Upper lobe of left lung (tissue), 6 donors: ENCODE results near the gene GAL. TPM values are rescaled to one million over a fixed set of nuclear protein-coding genes. Genes with fewer than 3 reads are reported as not detected.

Experiments
- ATAC-seq, 2 donors: fragments of 200-7000 bp; cut with Tn5 transposase; one replicate each; pipeline ENCODE4 v1.9.1; 2022; ENCODE audit warnings: mild to moderate bottlenecking in 2 of 2, moderate library complexity in 2 of 2; ENCODE audit not compliant: low FRiP score in 2 of 2
- DNase-seq, 2 donors: peaks; one replicate each; pipeline ENCODE4 v3.0.0-alpha.2; 2019 to 2020
- H3K27ac ChIP-seq, 4 donors: fragments of 200-600 bp; sonication (generic); one replicate each; pipeline ENCODE4 v1.5.1; 2016 to 2019
- H3K27me3 ChIP-seq, 4 donors: fragments of 200-600 bp; sonication (generic); one replicate each; pipeline ENCODE4 v1.5.1; 2017 to 2019
- H3K36me3 ChIP-seq, 4 donors: fragments of 200-600 bp; sonication (generic); one replicate each; pipeline ENCODE4 v1.5.1; 2016 to 2019
- H3K4me1 ChIP-seq, 4 donors: fragments of 200-600 bp; sonication (generic); one replicate each; pipeline ENCODE4 v1.5.1; 2018 to 2019
- H3K4me3 ChIP-seq, 4 donors: fragments of 200-600 bp; sonication (generic); one replicate each; pipeline ENCODE4 v1.5.1; 2017 to 2019; ENCODE audit warnings: mild to moderate bottlenecking in 2 of 4, moderate library complexity in 1 of 4
- H3K9me3 ChIP-seq, 4 donors: fragments of 200-600 bp; sonication (generic); one replicate each; pipeline ENCODE4 v1.5.1; 2018 to 2019
- EP300 ChIP-seq, 4 donors: sonication (generic); formaldehyde crosslinking; IDR thresholded peaks; one replicate each; pipeline ENCODE4 v1.5.1; 2017; ENCODE audit warnings: antibody characterized with exemption in 4 of 4, control low read depth in 2 of 4
- POLR2A ChIP-seq, 4 donors: fragments of 450-650 bp; IDR thresholded peaks; one replicate each; pipeline ENCODE4 v1.5.1; 2016 to 2017; ENCODE audit warnings: antibody characterized with exemption in 4 of 4, mild to moderate bottlenecking in 2 of 4
- POLR2AphosphoS5 ChIP-seq, 2 donors: sonication (generic); formaldehyde crosslinking; IDR thresholded peaks; one replicate each; pipeline ENCODE4 v1.5.1; 2017; ENCODE audit warnings: antibody characterized with exemption in 2 of 2
- WGBS, 2 donors: methylation state at CpG; one replicate each; pipeline ENCODE4 v1.1.5; 2017 to 2018; 5-methylcytosine and 5-hydroxymethylcytosine counted together
- total RNA-seq, 6 donors: library from RNA; depleted of rRNA in 4 of 6; stranded (reverse); fragments of >200 nt in 4 of 6; gene quantifications; one replicate each; pipeline versions ENCODE4 v1.1.0 to v1.2.1, GENCODE V29; 2016 to 2021
- TF ChIP-seq, protein P1 (sequence below), 6 experiments: fragments of 450-650 bp in 4 of 6; fragments of 200-600 bp in 2 of 6; sonication (generic) in 2 of 6; IDR thresholded peaks; one replicate each; pipeline ENCODE4 v1.5.1; 2016 to 2019; ENCODE audit warnings: antibody characterized with exemption in 6 of 6
- donor health status: DM: no; HTN: no; CAD: no; lungs with moderate emphysema.
- donor health status: DM: no; HTN: yes; CAD: no; lungs with severe emphysema.

GAL gene
- total RNA-seq, 6 donors from 2014 or later, result 0.54 TPM; not detected in 4

DNA sequence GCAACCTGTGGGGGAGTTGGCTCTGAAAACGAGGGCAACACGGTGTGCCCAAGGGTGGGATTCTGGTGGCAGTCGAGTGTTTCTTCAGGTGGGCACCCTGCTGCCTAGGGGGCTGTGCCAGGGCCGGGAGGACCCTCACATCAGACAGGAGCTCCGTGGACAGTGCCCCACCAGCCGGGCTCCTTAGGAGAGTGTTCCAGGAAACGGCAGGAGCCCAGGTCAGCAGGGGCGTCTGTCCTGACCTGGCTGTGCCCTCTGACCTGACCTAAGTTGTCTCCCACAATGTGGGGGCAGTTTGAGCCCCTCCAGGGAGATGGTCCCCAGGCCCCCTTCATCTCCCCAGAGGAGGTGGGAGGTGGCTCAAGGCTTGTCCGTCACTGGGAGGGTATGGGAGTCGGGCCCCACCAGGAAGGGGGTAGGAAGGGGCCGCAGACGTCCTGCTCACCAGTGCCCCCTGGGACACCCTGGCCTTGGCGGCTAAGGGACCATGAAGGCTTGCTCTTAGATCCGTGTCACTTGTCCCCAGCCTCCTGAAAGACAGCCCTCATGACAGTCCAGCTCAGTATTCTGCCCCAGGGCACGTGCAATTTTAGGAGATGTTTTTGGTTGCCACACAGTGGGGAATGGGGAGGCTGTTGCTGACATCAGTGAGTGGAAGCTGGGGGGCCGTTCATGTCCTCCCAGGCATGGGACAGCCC, 32.2 kb upstream of the GAL start:
- ATAC-seq, result no peak
- TF ChIP-seq EP300 (IDR thresholded peaks at IDR 0.05) (no peak), POLR2AphosphoS5 (IDR thresholded peaks at IDR 0.05) (no peak), POLR2A (IDR thresholded peaks at IDR 0.05) (no peak)
- TF ChIP-seq, protein P1, sequence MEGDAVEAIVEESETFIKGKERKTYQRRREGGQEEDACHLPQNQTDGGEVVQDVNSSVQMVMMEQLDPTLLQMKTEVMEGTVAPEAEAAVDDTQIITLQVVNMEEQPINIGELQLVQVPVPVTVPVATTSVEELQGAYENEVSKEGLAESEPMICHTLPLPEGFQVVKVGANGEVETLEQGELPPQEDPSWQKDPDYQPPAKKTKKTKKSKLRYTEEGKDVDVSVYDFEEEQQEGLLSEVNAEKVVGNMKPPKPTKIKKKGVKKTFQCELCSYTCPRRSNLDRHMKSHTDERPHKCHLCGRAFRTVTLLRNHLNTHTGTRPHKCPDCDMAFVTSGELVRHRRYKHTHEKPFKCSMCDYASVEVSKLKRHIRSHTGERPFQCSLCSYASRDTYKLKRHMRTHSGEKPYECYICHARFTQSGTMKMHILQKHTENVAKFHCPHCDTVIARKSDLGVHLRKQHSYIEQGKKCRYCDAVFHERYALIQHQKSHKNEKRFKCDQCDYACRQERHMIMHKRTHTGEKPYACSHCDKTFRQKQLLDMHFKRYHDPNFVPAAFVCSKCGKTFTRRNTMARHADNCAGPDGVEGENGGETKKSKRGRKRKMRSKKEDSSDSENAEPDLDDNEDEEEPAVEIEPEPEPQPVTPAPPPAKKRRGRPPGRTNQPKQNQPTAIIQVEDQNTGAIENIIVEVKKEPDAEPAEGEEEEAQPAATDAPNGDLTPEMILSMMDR (IDR thresholded peaks at IDR 0.05), result no peak
- Histone ChIP-seq H3K27ac (no peak overlapping the region), H3K4me1 (no peaks in the 10 kb centered on the region), H3K9me3 (peaks cover 0 to 6% (median 2%) of the 10 kb centered on the region in 4 donors), H3K4me3 (no peak overlapping the region), H3K36me3 (no peaks in the 10 kb centered on the region), H3K27me3 (no peaks in the 10 kb centered on the region)
- peak in 1 of 2 donors; percentile 44 for DNase-seq
- 74 to 78% methylated on average over 9 to 11 of the region's 16 CpGs for WGBS, 2 donors

DNA sequence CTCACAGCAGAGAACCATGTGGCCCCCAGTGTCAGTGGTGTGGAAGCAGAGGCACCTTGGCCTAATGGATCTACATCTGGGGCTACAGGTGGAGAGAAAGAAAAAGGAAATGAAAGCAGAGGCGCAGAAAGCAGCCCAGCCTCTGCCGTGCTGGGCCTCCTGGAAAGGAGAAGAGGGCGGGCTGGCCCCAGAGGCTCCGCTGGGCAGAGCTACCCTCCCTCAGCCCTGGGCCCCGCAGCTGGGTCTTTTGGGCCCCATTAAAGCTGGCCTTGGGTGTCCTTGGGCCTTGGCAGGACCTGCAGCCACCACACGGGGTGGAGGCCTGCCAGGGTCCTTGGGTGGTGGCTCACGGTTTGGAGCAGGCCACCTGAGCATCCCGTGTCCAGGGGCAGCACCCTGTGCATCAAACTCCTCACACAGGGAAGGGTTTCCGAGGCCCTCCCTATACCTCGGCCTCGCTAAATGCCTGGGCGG, 31.6 kb upstream of the GAL start:
- no peaks in the 10 kb centered on the region for H3K4me1 ChIP-seq
- no peaks in the 10 kb centered on the region for H3K27me3 ChIP-seq
- H3K4me3 ChIP-seq, result no peak overlapping the region
- ATAC-seq, result no peak
- WGBS, 2 donors, result 75 to 90% methylated on average over 11 to 12 of the region's 12 CpGs
- TF ChIP-seq POLR2A (IDR thresholded peaks at IDR 0.05), result no peak
- TF ChIP-seq, protein P1 (IDR thresholded peaks at IDR 0.05), result no peak
- TF ChIP-seq EP300 (IDR thresholded peaks at IDR 0.05), result no peak
- TF ChIP-seq POLR2AphosphoS5 (IDR thresholded peaks at IDR 0.05), result no peak
- no peak overlapping the region for H3K27ac ChIP-seq
- peak in 1 of 2 donors; percentile 40 for DNase-seq
- H3K36me3 ChIP-seq, result no peaks in the 10 kb centered on the region
- no peaks in the 10 kb centered on the region for H3K9me3 ChIP-seq

DNA sequence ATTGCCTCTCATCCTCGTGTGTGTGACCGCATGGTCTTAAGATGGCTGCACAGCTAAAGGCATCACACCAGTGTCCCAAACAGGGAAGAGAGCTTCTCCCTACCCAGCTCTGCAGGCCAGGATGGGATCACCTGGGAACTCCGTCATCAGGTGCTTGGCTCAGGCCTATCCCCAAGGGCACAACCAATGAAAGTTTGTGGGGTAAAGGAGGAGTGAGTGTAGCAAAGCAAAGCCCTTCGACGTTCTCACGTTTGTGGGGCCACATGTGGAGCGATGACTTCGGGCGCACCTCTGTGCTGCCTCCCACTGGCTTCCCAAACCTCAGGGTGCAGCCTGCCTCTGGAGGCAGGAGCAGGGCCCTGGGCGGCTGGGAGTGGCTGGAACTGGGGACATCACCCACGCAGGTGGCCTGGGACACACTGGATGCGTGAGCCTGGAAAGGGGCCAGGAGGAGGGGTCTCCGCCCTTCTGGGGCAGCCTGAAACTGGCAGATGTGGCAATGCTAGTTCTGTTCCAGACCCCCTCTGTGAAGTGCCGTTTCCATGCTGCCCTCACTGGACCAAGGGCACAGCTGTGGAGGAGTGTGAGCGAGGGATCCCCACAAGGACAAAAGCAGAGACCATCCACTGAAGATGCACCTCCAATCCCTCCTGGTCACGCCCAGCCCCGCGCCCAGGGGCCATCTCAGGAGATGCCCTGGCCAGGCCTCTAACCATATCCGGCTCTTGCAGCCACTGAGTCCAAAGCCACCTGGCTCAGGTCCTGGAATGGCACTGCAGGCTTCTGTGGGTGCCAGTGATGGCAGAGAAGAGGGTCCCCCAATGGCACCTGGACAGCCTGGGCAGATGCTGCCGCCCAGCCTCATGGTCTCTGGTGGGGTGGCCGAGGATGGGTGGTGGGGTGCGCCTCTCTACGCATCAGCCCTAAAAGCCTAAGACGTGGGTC, 30.6 kb upstream of the GAL start:
- Histone ChIP-seq H3K4me3 (no peak overlapping the region), H3K36me3 (no peaks in the 10 kb centered on the region), H3K27ac (no peak overlapping the region), H3K27me3 (no peaks in the 10 kb centered on the region), H3K9me3 (no peaks in the 10 kb centered on the region), H3K4me1 (no peaks in the 10 kb centered on the region)
- DNase-seq (peak in 1 of 2 donors; percentile 64), ATAC-seq (no peak)
- TF ChIP-seq POLR2A (IDR thresholded peaks at IDR 0.05), result no peak
- TF ChIP-seq POLR2AphosphoS5 (IDR thresholded peaks at IDR 0.05), result no peak
- TF ChIP-seq, protein P1 (IDR thresholded peaks at IDR 0.05), result no peak
- TF ChIP-seq EP300 (IDR thresholded peaks at IDR 0.05), result no peak
- WGBS, 2 donors, result 77 to 89% methylated on average over 18 to 24 of the region's 24 CpGs

DNA sequence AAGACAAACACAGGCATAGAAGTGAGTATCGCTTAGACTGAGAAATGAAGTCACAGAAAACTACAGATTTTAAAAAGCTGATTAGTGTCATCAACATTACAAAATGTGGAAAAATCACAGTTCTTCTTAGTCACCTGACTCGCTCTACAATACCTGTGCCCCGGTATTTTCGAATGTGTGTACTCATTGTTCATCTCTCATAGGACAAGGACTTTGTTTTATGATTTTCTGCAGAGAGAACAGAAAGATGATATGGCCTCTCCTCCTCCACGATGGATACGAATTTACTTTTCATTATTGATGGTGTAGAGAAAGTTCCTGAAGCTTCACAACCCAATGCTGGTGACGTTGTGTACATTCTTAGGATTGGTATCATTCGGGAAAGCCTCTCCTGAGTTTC, 29.4 kb upstream of the GAL start:
- Histone ChIP-seq H3K9me3 (no peaks in the 10 kb centered on the region), H3K36me3 (no peaks in the 10 kb centered on the region), H3K27me3 (no peaks in the 10 kb centered on the region), H3K27ac (no peak overlapping the region), H3K4me3 (no peak overlapping the region), H3K4me1 (peaks cover 0 to 4% (median 2%) of the 10 kb centered on the region in 4 donors)
- no peak for DNase-seq
- ATAC-seq, result no peak
- TF ChIP-seq POLR2A (IDR thresholded peaks at IDR 0.05), result no peak
- TF ChIP-seq EP300 (IDR thresholded peaks at IDR 0.05), result no peak
- TF ChIP-seq, protein P1 (IDR thresholded peaks at IDR 0.05), result no peak
- TF ChIP-seq POLR2AphosphoS5 (IDR thresholded peaks at IDR 0.05), result no peak
- WGBS, 2 donors, result 89 to 90% methylated on average over 8 of the region's 8 CpGs
